Kidney epithelial cell (primary cell): ENCODE data around the gene PHF20. TPM values are rescaled to one million over a fixed set of nuclear protein-coding genes. Genes with fewer than 3 reads are reported as not detected.
"Not testable (repeated sequence)": the region's sequence is repeated elsewhere in the genome, so short reads cannot be mapped to it uniquely, and the experiment has no call there.

Experiments
- DNase-seq: peaks from one replicate; pipeline ENCODE4 v3.0.0-alpha.2; 2010; ENCODE audit warnings: low read depth
- H3K27me3 ChIP-seq: 2 replicates; pipeline ENCODE4 v1.6.0; 2011; ENCODE audit warnings: low read length; ENCODE audit not compliant: control insufficient read depth, insufficient read depth
- H3K36me3 ChIP-seq: 2 replicates; pipeline ENCODE4 v1.5.1; 2011; ENCODE audit warnings: low read length; ENCODE audit not compliant: control insufficient read depth, insufficient read depth
- H3K4me3 ChIP-seq: 2 replicates; pipeline ENCODE4 v1.5.1; 2011; ENCODE audit warnings: low read depth, mild to moderate bottlenecking, control low read depth, low read length
- CTCF ChIP-seq: IDR thresholded peaks from 2 replicates; pipeline ENCODE4 v1.5.1; 2011; ENCODE audit warnings: mild to moderate bottlenecking, moderate library complexity, low read length, control low read depth, inconsistent platforms; ENCODE audit not compliant: insufficient read depth, poor library complexity, severe bottlenecking
- total RNA-seq: library from RNA; depleted of rRNA; stranded (reverse); fragments of >200 nt; gene quantifications from 2 replicates; pipeline ENCODE4 v1.2.3, GENCODE V29; 2015

The PHF20 gene
- total RNA-seq, 1 donor from 2014 or later, result 39.0 TPM

- Histone ChIP-seq H3K4me3 (no peak overlapping the region), H3K27me3 (no peaks in the 10 kb centered on the region), H3K36me3 (peaks cover 2% of the 10 kb centered on the region)
- no peak for DNase-seq
- no peak for TF ChIP-seq CTCF
These were observed 170.4 kb downstream of the PHF20 start for GRCh38 chr20:35942243-35942642.

- peak; percentile 36 for TF ChIP-seq CTCF
- Histone ChIP-seq H3K4me3 (no peak overlapping the region), H3K27me3 (no peaks in the 10 kb centered on the region), H3K36me3 (no peaks in the 10 kb centered on the region)
- DNase-seq, result no peak
These were observed 175.7 kb downstream of the PHF20 start for GRCh38 chr20:35947489-35947888.

- DNase-seq, result no peak
- Histone ChIP-seq H3K36me3 (no peaks in the 10 kb centered on the region), H3K4me3 (no peak overlapping the region), H3K27me3 (no peaks in the 10 kb centered on the region)
- TF ChIP-seq CTCF, result no peak
These were observed 176.1 kb downstream of the PHF20 start for GRCh38 chr20:35947907-35948306.

- no peak for TF ChIP-seq CTCF
- H3K27me3 ChIP-seq, result no peaks in the 10 kb centered on the region
- no peak overlapping the region for H3K4me3 ChIP-seq
- DNase-seq, result no peak
- H3K36me3 ChIP-seq, result no peaks in the 10 kb centered on the region
These were observed 178.3 kb downstream of the PHF20 start for GRCh38 chr20:35950093-35950492.

- not testable (repeated sequence) for H3K36me3 ChIP-seq, DNase-seq, H3K27me3 ChIP-seq, H3K4me3 ChIP-seq
These were observed 180.3 kb downstream of the PHF20 start for GRCh38 chr20:35952080-35952479.

- Histone ChIP-seq H3K36me3 (no peaks in the 10 kb centered on the region), H3K4me3 (peak overlapping the region; percentile 90), H3K27me3 (no peaks in the 10 kb centered on the region)
- no peak for DNase-seq
- TF ChIP-seq CTCF, result no peak
These were observed 180.9 kb downstream of the PHF20 start for GRCh38 chr20:35952480-35953386.
